H1 (cell line): ENCODE data around the gene ASB3. TPM values are rescaled to one million over a fixed set of nuclear protein-coding genes. Genes with fewer than 3 reads are reported as not detected.

ENCODE experiments used
- CTCF ChIA-PET: fragments of 300-600 bp; sonication (Branson Sonifier 250); formaldehyde crosslinking; loops from one replicate; lab custom pipeline; 2021; ENCODE audit not compliant: partially characterized antibody; lab: Charles Lee
- POLR2A ChIA-PET: fragments of 300-600 bp; sonication (Branson Sonifier 250); formaldehyde crosslinking; loops from one replicate; lab custom pipeline; 2021; ENCODE audit warnings: inconsistent platforms; ENCODE audit not compliant: partially characterized antibody; lab: Charles Lee
- DNase-seq, 2 experiments: peaks; one replicate each; pipeline versions ENCODE4 v3.0.0 to v3.0.0-alpha.2; 2010 to 2022; ENCODE audit warnings: low spot score in 2 of 2, low read depth in 1 of 2, mixed read lengths in 1 of 2
- FAIRE-seq: peaks from 2 replicates; lab custom pipeline; 2011; peaks lifted over from hg19 to GRCh38; lab: Jason Lieb, UNC
- H2AFZ ChIP-seq: 2 replicates; pipeline ENCODE4 v1.8.1; 2012; ENCODE audit warnings: low read length, inconsistent platforms
- H2AK5ac ChIP-seq: 2 replicates; pipeline ENCODE4 v1.6.1; 2013; ENCODE audit warnings: low read depth, low read length
- H2BK120ac ChIP-seq: replicated peaks from 2 replicates; pipeline ENCODE3; 2013; ENCODE audit warnings: low read depth, low read length, inconsistent platforms
- H2BK12ac ChIP-seq: 2 replicates; pipeline ENCODE4 v1.6.1; 2013; ENCODE audit warnings: low read depth, low read length
- H2BK15ac ChIP-seq: 2 replicates; pipeline ENCODE4 v1.6.1; 2013; ENCODE audit warnings: low read length
- H2BK20ac ChIP-seq: 2 replicates; pipeline ENCODE4 v1.6.1; 2013; ENCODE audit warnings: low read length
- H2BK5ac ChIP-seq: 2 replicates; pipeline ENCODE4 v1.6.1; 2013; ENCODE audit warnings: low read depth, low read length
- H3K14ac ChIP-seq: 2 replicates; pipeline ENCODE4 v1.6.1; 2013; ENCODE audit warnings: inconsistent platforms; ENCODE audit not compliant: insufficient read length
- H3K18ac ChIP-seq: 2 replicates; pipeline ENCODE4 v1.6.1; 2013; ENCODE audit warnings: low read length; ENCODE audit errors: extremely low read depth
- H3K23ac ChIP-seq: 2 replicates; pipeline ENCODE4 v1.6.1; 2013; ENCODE audit warnings: inconsistent platforms; ENCODE audit not compliant: insufficient read length
- H3K23me2 ChIP-seq: 2 replicates; pipeline ENCODE4 v1.6.1; 2013; ENCODE audit warnings: low read depth, low read length
- H3K27ac ChIP-seq: 2 replicates; pipeline ENCODE4 v1.6.1; 2011; ENCODE audit warnings: low read depth, low read length, inconsistent platforms
- H3K27me3 ChIP-seq, 4 experiments: replicated peaks in 1 of 4; 1 replicate in 1 of 4; 2 replicates in 3 of 4; pipeline versions ENCODE4 v1.6.1 to v1.8.1; 2011 to 2013; ENCODE audit warnings: low read length in 3 of 4, mild to moderate bottlenecking in 3 of 4, inconsistent platforms in 2 of 4, mixed read lengths in 2 of 4, moderate library complexity in 1 of 4; ENCODE audit not compliant: control insufficient read depth in 3 of 4, insufficient read depth in 3 of 4; ENCODE audit errors: extremely low read depth in 1 of 4
- H3K36me3 ChIP-seq, 4 experiments: 2 replicates each; pipeline versions ENCODE4 v1.6.1 to v1.8.1; 2011 to 2013; ENCODE audit warnings: mild to moderate bottlenecking in 4 of 4, low read length in 3 of 4, moderate library complexity in 2 of 4, control low read depth in 1 of 4, inconsistent platforms in 1 of 4; ENCODE audit not compliant: insufficient read depth in 4 of 4, control insufficient read depth in 2 of 4
- H3K4ac ChIP-seq: replicated peaks from 2 replicates; pipeline ENCODE3; 2013; ENCODE audit warnings: low read length, low read depth, mixed read lengths, inconsistent platforms; ENCODE audit not compliant: insufficient read length
- H3K4me1 ChIP-seq, 4 experiments: replicated peaks in 1 of 4; 1 replicate in 1 of 4; 2 replicates in 3 of 4; pipeline versions ENCODE4 v1.6.1 to v1.8.1; 2011 to 2013; ENCODE audit warnings: low read length in 3 of 4, inconsistent platforms in 2 of 4, mixed read lengths in 1 of 4; ENCODE audit not compliant: insufficient read depth in 4 of 4, control insufficient read depth in 3 of 4
- H3K4me2 ChIP-seq, 2 experiments: 2 replicates each; pipeline versions ENCODE4 v1.6.1 to v1.8.1; 2011 to 2013; ENCODE audit warnings: low read depth in 2 of 2, low read length in 2 of 2, control low read depth in 1 of 2, inconsistent platforms in 1 of 2, mild to moderate bottlenecking in 1 of 2; ENCODE audit not compliant: insufficient read depth in 1 of 2
- H3K4me3 ChIP-seq, 4 experiments: fragments of 200-600, 300-600 bp in 1 of 4; sonication (generic), shearing (Covaris generic), sonication (Bioruptor Twin) in 1 of 4; 2 replicates each; pipeline versions ENCODE4 v1.5.1 to v1.8.1; 2011 to 2016; ENCODE audit warnings: low read length in 4 of 4, low read depth in 3 of 4, control low read depth in 2 of 4, inconsistent platforms in 2 of 4, mild to moderate bottlenecking in 2 of 4, mixed read lengths in 1 of 4, moderate library complexity in 1 of 4; ENCODE audit not compliant: insufficient read depth in 2 of 4; ENCODE audit errors: extremely low read depth in 1 of 4
- H3K56ac ChIP-seq: replicated peaks from 2 replicates; pipeline ENCODE3; 2013; ENCODE audit warnings: low read depth, mild to moderate bottlenecking, mixed read lengths, low read length, inconsistent platforms; ENCODE audit not compliant: insufficient read length
- H3K79me1 ChIP-seq: 2 replicates; pipeline ENCODE4 v1.6.1; 2013; ENCODE audit warnings: low read depth, low read length, control low read depth
- H3K79me2 ChIP-seq, 2 experiments: 2 replicates each; pipeline versions ENCODE4 v1.6.1 to v1.8.1; 2012 to 2013; ENCODE audit warnings: low read length in 2 of 2, mild to moderate bottlenecking in 2 of 2, inconsistent platforms in 1 of 2; ENCODE audit not compliant: insufficient read depth in 2 of 2, control insufficient read depth in 1 of 2
- H3K9ac ChIP-seq, 4 experiments: replicated peaks in 1 of 4; 1 replicate in 1 of 4; 2 replicates in 3 of 4; pipeline versions ENCODE4 v1.6.1 to v1.8.1; 2011 to 2013; ENCODE audit warnings: low read depth in 3 of 4, low read length in 3 of 4, control low read depth in 2 of 4, mild to moderate bottlenecking in 2 of 4, moderate library complexity in 2 of 4, inconsistent platforms in 1 of 4; ENCODE audit errors: extremely low read depth in 1 of 4
- H3K9me3 ChIP-seq, 2 experiments: 2 replicates each; pipeline versions ENCODE4 v1.6.1 to v1.8.1; 2012 to 2013; ENCODE audit warnings: mild to moderate bottlenecking in 2 of 2, moderate library complexity in 2 of 2, control low read depth in 1 of 2, inconsistent platforms in 1 of 2, low read depth in 1 of 2, low read length in 1 of 2, mixed read lengths in 1 of 2; ENCODE audit not compliant: insufficient read depth in 2 of 2
- H4K20me1 ChIP-seq, 2 experiments: replicated peaks in 1 of 2; 2 replicates each; pipeline versions ENCODE3 to v1.8.1; 2011 to 2013; ENCODE audit warnings: inconsistent platforms in 2 of 2, low read length in 2 of 2, mild to moderate bottlenecking in 1 of 2; ENCODE audit not compliant: insufficient read depth in 2 of 2, control insufficient read depth in 1 of 2
- H4K5ac ChIP-seq: 2 replicates; pipeline ENCODE4 v1.6.1; 2013; ENCODE audit warnings: low read length, low read depth, mixed read lengths, inconsistent platforms; ENCODE audit not compliant: insufficient read length
- H4K8ac ChIP-seq: 2 replicates; pipeline ENCODE4 v1.8.0; 2013; ENCODE audit warnings: mild to moderate bottlenecking, moderate library complexity, low read length, inconsistent platforms; ENCODE audit not compliant: insufficient read depth; ENCODE audit errors: extremely low read depth
- H4K91ac ChIP-seq: replicated peaks from 2 replicates; pipeline ENCODE3; 2013; ENCODE audit warnings: low read length, mixed read lengths, inconsistent platforms; ENCODE audit not compliant: insufficient read length
- NANOG ChIP-seq: IDR thresholded peaks from 2 replicates; pipeline ENCODE4 v1.6.1; 2011; ENCODE audit warnings: low read length, low read depth, mild to moderate bottlenecking, inconsistent platforms; ENCODE audit not compliant: insufficient read depth, poor library complexity, severe bottlenecking
- USF2 ChIP-seq: IDR thresholded peaks from 2 replicates; pipeline ENCODE4 v1.6.1; 2011; ENCODE audit warnings: low read length, improper control_type of control experiment
- WGBS, 2 experiments: shearing (Covaris generic) in 1 of 2; methylation state at CpG; one replicate each; pipeline versions ENCODE4 v1.1.6 to v1.1.7; 2013 to 2015; ENCODE audit warnings: low lambda C conversion rate in 2 of 2, mixed read lengths in 2 of 2, inconsistent platforms in 1 of 2, low coverage in 1 of 2, missing lambda C conversion rate in 1 of 2; ENCODE audit not compliant: insufficient replicate concordance in 2 of 2, insufficient coverage in 1 of 2, insufficient read length in 1 of 2; ENCODE audit errors: extremely low coverage in 1 of 2, missing lambda C conversion rate in 1 of 2; 5-methylcytosine and 5-hydroxymethylcytosine counted together
- polyA plus RNA-seq, 7 experiments: library from polyadenylated mRNA; depleted of rRNA in 3 of 7; stranded (reverse) in 5 of 7; unstranded in 2 of 7; fragments of >200 nt in 5 of 7; fragments of 200-250 nt in 2 of 7; gene quantifications; 1 replicate in 5 of 7; 2 replicates in 1 of 7; 4 replicates in 1 of 7; pipeline versions ENCODE4 v1.2.1 to v1.2.3, GENCODE V29; 2011 to 2013; ENCODE audit warnings: missing spikeins in 2 of 7, mixed read lengths in 2 of 7
- total RNA-seq: library from RNA; stranded (reverse); fragmentation: NEBNext Ultra II Directional; extraction: Animal tissue kit (Norgen Biotek cat#: 25700); gene quantifications from 2 replicates; pipeline ENCODE4 v1.2.1, GENCODE V29; 2021

The ASB3 gene
- total and polyA plus RNA-seq, 2 of the 8 experiments (the other 6 are each of a cell fraction or from before 2014, with no cell fraction given): 22.6 to 25.4 TPM

GRCh38 chr2:53697686-53698085 is 89.1 kb downstream of the ASB3 start:
- Histone ChIP-seq H3K23ac (no peak overlapping the region), H2AK5ac (no peak overlapping the region), H4K20me1 (no peaks in the 10 kb centered on the region), H2BK15ac (no peak overlapping the region), H3K79me2 (no peaks in the 10 kb centered on the region), H3K18ac (no peak overlapping the region), H3K4me1 (no peaks in the 10 kb centered on the region), H2BK20ac (no peak overlapping the region), H3K36me3 (peaks cover 0 to 12% (median under 1%) of the 10 kb centered on the region in 4 experiments; a peak in 3 of 8 replicates), H3K27ac (no peak overlapping the region), H3K14ac (no peak overlapping the region), H3K9ac (no peak overlapping the region), H4K5ac (no peak overlapping the region), H3K23me2 (no peaks in the 10 kb centered on the region), H3K9me3 (no peaks in the 10 kb centered on the region), H3K4me2 (no peak overlapping the region), H3K4me3 (no peak overlapping the region), H3K56ac (no peak overlapping the region), H3K27me3 (no peaks in the 10 kb centered on the region), H2BK120ac (no peak overlapping the region), H2AFZ (no peak overlapping the region), H2BK12ac (no peak overlapping the region), H4K8ac (no peak overlapping the region), H3K79me1 (no peaks in the 10 kb centered on the region), H2BK5ac (no peak overlapping the region), H3K4ac (no peak overlapping the region), H4K91ac (no peak overlapping the region)
- CTCF ChIA-PET: no interaction called here
- DNase-seq (no peak), FAIRE-seq (no peak)
- TF ChIP-seq USF2 (no peak), NANOG (no peak)
- POLR2A ChIA-PET: no interaction called here
- 87% methylated on average over 1 of the region's 1 CpG; no CpG with 5 or more reads in 1 of the 2 experiments for WGBS, 2 experiments
